Liver (tissue), 3 donors: ENCODE measurements around the gene SCYGR1.

Experiments used
- EGR1 ChIP-seq, 2 donors: IDR thresholded peaks; 2 replicates each; pipeline ENCODE4 v1.6.1; 2016 to 2018; ENCODE audit warnings: antibody characterized with exemption in 2 of 2, low read depth in 2 of 2
- JUND ChIP-seq, 2 donors: IDR thresholded peaks; 2 replicates each; pipeline ENCODE4 v1.6.1; 2016; ENCODE audit warnings: antibody characterized with exemption in 2 of 2
- RAD21 ChIP-seq, 2 donors: IDR thresholded peaks; 2 replicates each; pipeline ENCODE4 v1.6.1; 2016; ENCODE audit warnings: antibody characterized with exemption in 2 of 2, mild to moderate bottlenecking in 2 of 2
- YY1 ChIP-seq: IDR thresholded peaks from 2 replicates; pipeline ENCODE4 v1.6.1; 2016; ENCODE audit warnings: antibody characterized with exemption, mild to moderate bottlenecking
- TF ChIP-seq, protein P1 (sequence below): fragments of 150-350 bp; IDR thresholded peaks from 2 replicates; pipeline ENCODE4 v1.5.1; 2017; ENCODE audit warnings: improper control_type of control experiment, low read depth, low read length; ENCODE audit not compliant: missing input control
- TF ChIP-seq, protein P2 (sequence below): IDR thresholded peaks from 2 replicates; pipeline ENCODE4 v1.6.1; 2016; ENCODE audit warnings: antibody characterized with exemption
- donor health status: healthy.
- donor health status: healthy.

DNA sequence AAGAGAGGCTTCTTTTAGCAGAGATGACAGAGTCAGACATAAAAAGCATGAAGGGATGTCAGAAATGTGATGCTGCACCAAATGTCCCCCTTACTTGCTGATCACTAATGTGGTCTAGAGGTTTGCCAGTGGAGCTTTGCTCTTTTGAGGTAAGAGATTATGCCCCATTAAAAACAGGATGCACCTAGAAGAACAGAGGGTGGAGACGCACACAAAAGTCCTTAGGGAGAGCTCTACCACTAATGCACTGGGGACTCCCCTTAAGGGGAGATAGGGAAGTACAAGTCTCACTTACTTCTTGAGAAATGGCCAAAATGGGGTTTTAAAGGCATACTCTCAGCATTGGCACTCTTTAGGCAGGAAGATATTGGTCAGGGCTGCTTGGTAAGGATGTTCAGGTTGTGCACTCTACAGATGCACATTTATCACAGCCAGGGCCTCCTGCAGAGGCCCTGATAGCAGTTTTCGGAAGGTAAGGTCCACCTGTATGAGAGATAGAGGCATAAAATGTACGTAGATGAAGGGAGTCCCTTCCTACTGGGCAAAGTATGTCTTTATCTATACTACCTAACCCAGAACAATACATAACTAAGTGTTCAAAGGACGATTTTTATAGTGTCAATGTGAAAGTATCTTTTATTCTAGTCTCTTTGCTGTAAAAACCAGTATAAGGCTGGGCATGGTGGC lies 17.0 kb upstream of the SCYGR1 start:
- no peak for TF ChIP-seq EGR1 (IDR thresholded peaks at IDR 0.05; ENCODE audit: low read depth in 2 of 2)
- TF ChIP-seq, protein P1, sequence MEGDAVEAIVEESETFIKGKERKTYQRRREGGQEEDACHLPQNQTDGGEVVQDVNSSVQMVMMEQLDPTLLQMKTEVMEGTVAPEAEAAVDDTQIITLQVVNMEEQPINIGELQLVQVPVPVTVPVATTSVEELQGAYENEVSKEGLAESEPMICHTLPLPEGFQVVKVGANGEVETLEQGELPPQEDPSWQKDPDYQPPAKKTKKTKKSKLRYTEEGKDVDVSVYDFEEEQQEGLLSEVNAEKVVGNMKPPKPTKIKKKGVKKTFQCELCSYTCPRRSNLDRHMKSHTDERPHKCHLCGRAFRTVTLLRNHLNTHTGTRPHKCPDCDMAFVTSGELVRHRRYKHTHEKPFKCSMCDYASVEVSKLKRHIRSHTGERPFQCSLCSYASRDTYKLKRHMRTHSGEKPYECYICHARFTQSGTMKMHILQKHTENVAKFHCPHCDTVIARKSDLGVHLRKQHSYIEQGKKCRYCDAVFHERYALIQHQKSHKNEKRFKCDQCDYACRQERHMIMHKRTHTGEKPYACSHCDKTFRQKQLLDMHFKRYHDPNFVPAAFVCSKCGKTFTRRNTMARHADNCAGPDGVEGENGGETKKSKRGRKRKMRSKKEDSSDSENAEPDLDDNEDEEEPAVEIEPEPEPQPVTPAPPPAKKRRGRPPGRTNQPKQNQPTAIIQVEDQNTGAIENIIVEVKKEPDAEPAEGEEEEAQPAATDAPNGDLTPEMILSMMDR = no peak
- TF ChIP-seq, protein P2, sequence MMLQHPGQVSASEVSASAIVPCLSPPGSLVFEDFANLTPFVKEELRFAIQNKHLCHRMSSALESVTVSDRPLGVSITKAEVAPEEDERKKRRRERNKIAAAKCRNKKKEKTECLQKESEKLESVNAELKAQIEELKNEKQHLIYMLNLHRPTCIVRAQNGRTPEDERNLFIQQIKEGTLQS = no peak
- TF ChIP-seq YY1 = no peak
- no peak for TF ChIP-seq RAD21 (IDR thresholded peaks at IDR 0.05)
- TF ChIP-seq JUND (IDR thresholded peaks at IDR 0.05) = no peak
